Measurements from ENCODE around the gene TPGS1. TPM values are rescaled to one million over a fixed set of nuclear protein-coding genes. Genes with fewer than 3 reads are reported as not detected.

TPGS1 gene
- total RNA-seq, result 15.6 TPM

GRCh38 chr19:507286-508203 lies at the start of gene TPGS1:
TSS of gene TPGS1 (plus strand) at chr19:507497. CDS start at chr19:507507, 10 bp downstream.
- DNase-seq, result peak; percentile 73

- no peak for DNase-seq
Measured at GRCh38 chr19:457636-458035, 49.7 kb upstream of the TPGS1 start.

DNA sequence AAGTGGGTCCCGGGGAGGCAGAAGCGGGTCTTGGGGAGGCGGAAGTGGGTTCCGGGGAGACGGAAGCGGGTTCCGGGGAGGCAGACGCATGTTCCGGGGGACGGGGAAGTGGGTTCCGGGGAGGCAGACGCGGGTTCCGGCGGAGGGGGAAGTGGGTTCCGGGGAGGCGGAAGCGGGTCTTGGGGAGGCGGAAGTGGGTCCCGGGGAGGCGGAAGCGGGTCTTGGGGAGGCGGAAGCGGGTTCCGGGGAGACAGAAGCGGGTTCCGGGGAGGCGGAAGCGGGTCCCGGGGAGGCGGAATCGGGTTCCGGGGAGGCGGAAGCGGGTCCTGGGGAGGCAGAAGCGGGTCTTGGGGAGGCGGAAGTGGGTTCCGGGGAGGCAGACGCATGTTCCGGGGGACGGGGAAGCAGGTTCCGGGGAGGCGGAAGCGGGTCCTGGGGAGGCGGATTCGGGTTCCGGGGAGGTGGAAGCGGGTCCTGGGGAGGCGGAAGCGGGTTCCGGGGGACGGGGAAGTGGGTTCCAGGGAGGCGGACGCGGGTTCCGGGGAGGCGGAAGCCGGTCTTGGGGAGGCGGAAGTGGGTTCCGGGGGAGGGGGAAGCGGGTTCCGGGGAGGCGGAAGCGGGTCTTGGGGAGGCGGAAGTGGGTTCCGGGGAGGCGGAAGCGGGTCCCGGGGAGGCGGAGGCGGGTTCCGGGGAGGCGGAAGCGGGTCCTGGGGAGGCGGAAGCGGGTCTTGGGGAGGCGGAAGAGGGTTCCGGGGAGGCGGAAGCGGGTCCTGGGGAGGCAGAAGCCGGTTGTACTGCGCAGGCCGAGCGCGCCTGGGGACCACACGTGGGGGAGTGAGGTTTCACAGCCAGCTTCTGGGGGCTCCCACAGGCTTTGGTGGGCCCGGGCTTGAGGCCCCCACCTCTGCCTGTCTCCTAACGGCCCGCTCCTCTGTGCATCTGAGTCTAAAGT lies 48.9 kb upstream of the TPGS1 start:
- DNase-seq, result no peak

DNA sequence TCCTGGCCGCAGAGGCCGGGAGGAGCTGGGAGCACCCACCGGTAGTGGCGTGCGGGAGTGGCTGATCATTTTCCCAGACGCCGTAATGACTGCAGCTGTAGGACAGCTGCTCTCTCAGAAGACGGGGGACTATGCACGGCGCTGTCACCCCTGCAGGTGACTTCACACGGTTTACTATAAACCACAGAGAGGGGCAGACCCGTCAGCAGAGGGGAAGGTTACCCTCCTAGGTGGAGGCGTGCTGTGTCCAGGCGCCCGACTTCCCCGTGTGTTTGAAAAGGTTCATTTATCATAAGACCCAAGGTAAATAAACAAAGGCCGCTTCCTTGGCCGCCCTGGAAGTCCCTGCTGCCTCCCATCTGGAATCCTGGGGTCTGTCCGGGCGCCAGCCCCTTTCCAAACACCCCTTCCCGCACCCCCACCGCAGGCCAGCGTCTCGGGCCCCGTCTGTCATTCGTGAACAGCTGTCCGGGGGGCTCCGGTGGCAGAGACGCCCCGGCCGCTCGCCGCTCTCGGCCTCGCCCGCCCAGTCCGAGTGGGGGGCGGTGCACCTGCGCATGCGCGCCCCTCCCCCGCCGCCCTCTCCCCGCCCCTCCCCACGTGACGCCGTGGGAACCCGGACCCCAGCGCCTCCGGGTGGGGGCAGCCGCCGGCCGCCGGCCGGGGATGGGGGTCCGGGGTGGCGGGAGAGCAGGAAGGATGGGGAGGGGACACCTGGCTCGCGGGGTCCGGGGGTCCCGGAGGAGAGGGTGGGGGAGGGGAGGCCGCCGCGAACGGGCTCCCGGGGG lies 47.4 kb upstream of the TPGS1 start:
- DNase-seq, result peak; percentile 57

GRCh38 chr19:460877-461720 lies 46.2 kb upstream of the TPGS1 start, which contains the start of gene SHC2:
TSS of gene SHC2 (minus strand) at chr19:461033. CDS start at chr19:460996, 37 bp downstream.
- DNase-seq, result no peak

DNA sequence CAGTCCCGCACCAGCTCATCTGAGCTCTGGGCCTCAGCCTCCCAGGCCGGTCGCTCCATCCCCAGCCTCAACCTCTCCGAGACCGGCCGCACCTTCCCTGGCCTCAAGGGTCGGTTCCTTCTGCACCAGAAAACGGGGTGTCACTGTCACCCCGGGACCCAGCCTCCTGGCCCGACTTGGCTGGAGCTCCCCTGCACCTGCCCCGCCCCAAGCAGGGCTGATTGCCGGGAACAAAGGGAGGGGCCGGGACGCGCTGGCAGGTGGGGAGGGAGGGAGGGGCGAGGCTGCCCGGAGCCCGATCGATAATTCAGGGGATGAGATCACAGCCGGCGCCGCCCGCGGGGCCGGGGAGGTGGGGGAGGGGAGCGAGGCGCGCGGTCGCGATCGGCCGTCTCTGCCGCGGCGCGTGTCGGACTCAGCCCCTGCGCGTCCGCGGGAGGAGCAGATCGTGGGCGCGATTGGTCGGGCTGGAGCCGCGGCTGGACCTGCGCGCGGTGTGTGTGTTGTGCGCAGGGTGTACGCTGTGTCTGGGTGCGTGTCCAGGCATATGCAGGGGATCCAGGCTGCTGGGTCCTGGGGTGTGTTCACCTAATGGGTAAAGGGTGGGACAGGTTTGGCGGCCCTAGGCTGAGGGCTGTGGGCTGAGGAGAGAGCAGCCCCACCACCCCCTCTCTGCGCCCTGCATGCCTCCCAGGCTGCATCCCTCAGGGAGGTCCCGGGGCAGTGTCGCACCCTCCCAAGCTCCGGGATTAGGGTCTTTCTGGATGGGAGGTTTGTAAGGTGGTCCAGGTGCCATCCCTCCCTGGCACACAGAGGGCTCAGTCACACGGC lies 45.4 kb upstream of the TPGS1 start:
- DNase-seq, result peak; percentile 51

- DNase-seq, result no peak
Measured at GRCh38 chr19:463483-464207, 43.7 kb upstream of the TPGS1 start.

GRCh38 chr19:464208-464545 lies 43.1 kb upstream of the TPGS1 start:
- no peak for DNase-seq

GRCh38 chr19:465056-465816 lies 42.1 kb upstream of the TPGS1 start:
- DNase-seq, result no peak

- DNase-seq, result no peak
Measured at GRCh38 chr19:467554-467953, 39.7 kb upstream of the TPGS1 start.

DNA sequence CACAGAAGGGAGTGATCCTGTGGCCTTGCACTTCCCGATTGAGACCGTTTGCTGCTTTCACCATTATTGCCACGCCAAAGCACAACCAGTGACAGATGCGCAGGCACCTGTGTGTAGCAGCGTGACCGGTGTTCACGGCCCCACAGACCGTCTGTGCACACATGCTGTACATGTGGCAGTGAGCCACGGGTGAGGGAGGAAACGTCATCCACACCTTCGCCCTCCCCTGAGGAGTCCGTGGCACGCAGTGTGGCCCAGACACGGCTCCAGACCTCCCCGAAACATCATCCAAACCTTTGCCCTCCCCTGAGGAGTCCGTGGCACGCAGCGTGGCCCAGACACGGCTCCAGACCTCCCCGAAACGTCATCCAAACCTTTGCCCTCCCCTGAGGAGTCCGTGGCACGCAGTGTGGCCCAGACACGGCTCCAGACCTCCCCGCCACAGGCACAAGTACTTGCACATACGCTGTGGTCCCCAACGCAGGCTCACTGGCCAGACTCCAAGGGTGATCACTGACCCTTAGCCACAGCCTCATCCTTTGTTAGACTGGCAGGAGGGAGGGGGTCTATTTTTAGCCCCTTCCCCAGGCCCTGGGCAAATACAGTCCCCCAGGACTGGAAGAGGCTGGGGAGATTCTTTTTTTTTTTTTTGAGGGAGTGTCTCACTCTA lies 38.6 kb upstream of the TPGS1 start:
- DNase-seq, result no peak

- no peak for DNase-seq
Measured at GRCh38 chr19:469833-470232, 37.5 kb upstream of the TPGS1 start.

- no peak for DNase-seq
Measured at GRCh38 chr19:470701-471100, 36.6 kb upstream of the TPGS1 start.

- no peak for DNase-seq
Measured at GRCh38 chr19:472005-472858, 35.1 kb upstream of the TPGS1 start.

GRCh38 chr19:474126-475078 lies 32.9 kb upstream of the TPGS1 start:
- no peak for DNase-seq

- DNase-seq, result no peak
Measured at GRCh38 chr19:475360-475759, 31.9 kb upstream of the TPGS1 start.

All from occipital lobe (tissue), 2 donors.